ENCODE measurements around the gene ATRIP.

The ATRIP gene

GRCh38 chr3:48425281-48425812 is 21.2 kb upstream of the ATRIP start:
- DNase-seq, result no peak

- DNase-seq, result no peak
Observed at GRCh38 chr3:48426401-48426909, 20.1 kb upstream of the ATRIP start.

DNA sequence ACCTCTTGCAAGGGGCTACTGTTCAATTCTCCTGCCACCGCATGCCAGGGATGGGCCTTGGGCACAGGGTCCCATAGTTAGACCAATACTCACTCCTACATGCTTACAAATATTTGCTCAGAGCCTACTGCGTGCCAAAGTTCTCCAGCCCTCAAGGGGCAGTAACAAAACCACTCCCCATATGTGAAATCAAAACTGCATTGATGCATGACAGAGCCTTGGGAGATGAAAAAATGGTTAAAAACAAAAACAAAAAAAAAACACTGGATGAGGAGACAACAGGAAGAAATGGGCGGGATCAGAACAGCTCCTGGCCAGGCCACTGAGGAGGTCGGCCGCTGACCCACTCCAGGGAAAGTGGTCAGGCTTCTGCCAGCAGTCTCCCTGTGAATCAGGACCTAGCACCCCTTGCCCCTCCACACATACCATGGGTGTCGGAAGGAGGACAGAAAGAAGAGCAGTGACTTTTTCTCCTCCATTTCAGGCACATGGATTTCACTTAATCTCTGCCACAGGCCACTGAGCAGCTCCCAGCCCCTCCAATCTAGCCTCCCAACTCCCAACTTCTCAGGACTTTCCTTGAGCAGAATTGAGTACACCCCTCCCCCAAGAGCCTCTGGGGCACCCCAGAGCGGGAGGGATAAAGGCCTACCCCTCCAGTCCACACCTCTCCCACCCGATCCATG is 19.4 kb upstream of the ATRIP start:
- DNase-seq, result no peak

GRCh38 chr3:48427630-48427962 is 18.9 kb upstream of the ATRIP start:
- no peak for DNase-seq

DNA sequence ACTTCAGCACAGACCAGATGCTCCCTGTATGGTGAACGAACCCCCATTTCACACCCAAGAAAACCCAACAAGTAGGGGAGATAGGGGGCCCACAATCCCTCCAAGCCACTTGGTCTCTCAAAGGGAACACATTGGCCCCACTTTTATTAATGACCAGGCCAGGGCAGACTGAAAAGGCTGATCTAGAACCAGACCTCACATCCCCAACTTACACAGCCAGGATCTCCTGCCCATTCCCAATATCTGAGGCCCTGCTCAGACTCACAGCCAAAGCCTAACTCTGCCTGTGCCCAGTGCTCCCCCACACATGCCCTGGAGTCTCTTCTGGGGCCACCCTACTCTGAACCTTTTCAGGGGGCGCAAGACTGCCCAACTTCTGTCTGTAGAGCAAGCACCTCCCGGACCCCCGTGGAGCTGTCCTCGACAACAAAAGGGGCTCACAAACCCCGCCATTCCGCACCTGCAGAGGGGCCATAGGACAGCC is 18.4 kb upstream of the ATRIP start:
- DNase-seq, result no peak

- DNase-seq, result no peak
Observed at GRCh38 chr3:48428572-48429316, 17.8 kb upstream of the ATRIP start.

- DNase-seq, result peak; percentile 34
Observed at GRCh38 chr3:48429317-48429959, 17.1 kb upstream of the ATRIP start.

DNA sequence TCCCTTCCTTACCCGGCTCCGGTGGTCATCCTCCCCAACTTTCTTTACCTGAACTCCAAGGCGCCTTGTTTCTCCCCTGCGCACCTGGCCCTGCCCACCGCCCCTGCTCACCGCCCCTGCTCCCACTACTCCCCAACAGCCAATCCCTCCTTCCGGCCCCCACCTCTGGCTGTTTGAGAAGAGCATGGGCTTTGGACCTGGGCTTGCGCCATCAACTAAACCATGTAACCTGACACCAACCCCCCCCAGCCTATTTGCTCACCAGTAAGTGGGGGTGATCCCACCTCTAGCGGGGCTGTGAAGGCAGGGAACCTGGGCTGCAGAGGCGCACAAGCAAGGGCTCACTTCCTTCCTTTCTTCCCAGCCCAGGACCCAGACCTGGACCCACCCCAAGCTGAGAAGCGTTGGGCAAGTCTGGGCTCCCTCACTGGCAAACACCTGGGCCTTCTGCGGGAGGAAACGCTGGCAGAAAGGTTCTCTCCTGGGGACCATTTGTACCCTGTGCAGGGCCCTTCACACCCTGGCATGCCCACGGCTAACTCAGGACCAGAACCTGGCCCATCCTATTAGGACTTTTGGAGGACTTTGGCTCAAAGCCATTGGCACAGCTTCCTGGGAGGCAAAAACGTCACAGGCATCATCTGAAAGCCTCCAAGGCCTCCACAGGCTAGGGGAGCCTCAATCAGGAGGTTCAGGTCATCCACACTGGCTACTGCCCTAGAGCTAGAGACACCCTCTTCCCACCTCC is 16.4 kb upstream of the ATRIP start, which contains the start of gene PLXNB1:
Gene PLXNB1, minus strand, starts transcription at position 127 of the 748 bp plus-strand sequence. CDS start 5,475 bp downstream, outside the sequence.
- DNase-seq, result peak; percentile 64

DNA sequence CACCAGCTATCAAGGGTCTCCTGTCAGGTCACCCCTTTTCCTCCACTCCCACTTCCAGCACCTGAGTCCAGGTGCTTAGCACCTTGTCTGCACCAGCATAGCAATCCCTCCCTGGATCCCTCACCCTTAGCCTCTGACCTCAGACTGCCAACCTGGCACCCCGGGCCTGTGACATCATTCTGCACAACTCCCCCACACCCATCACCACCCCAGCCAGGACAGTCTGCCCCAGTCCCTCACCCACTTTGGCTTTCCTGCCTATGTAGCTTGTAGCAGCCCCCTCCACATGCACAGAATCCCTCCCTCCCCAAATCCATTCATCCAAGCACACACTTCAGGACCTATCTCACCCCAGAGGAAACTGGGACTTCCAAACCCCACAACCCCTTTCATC is 15.8 kb upstream of the ATRIP start:
- no peak for DNase-seq

DNA sequence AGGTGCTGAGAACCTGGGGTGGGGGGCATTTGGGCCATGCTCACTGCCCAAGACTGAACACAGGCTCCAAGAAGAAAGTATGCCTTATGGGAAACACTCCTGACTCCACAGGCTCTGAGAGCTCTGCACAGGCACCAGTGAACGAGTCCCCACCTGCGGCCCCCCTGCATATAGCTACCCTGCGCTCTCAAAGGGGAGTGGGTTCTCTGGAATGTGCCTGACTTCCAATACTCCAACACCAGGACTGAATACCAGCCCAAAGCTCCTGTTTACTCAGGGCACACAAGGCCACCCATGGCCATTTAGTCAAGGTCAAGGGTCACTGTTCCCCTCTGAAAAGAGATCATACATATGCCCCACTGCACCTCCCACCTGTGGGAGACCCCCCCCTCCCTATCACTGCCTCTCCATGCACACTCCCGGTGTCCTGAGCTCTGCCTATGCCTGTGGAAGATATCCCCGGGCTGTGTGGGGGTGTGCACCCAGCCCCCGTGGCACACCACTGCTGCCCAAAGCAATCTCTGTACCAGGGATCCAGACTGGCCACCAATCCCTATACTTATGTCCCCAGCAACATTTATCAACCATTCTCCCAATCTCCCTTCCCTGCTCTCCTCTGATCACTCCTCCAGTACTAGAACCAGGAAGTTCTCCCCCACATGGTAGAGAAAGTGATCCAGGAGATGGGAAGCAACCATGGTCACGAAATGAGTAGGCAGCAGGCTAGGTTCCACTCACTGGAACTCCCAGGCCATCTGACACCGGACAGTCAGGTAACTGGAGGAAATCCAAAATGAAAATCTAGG is 15.1 kb upstream of the ATRIP start:
- DNase-seq, result no peak

- no peak for DNase-seq
Observed at GRCh38 chr3:48432411-48433371, 13.8 kb upstream of the ATRIP start.

- no peak for DNase-seq
Observed at GRCh38 chr3:48433472-48434118, 12.9 kb upstream of the ATRIP start.

GRCh38 chr3:48434591-48435222 is 11.8 kb upstream of the ATRIP start:
- no peak for DNase-seq

GRCh38 chr3:48435223-48435595 is 11.3 kb upstream of the ATRIP start:
- DNase-seq, result no peak

DNA sequence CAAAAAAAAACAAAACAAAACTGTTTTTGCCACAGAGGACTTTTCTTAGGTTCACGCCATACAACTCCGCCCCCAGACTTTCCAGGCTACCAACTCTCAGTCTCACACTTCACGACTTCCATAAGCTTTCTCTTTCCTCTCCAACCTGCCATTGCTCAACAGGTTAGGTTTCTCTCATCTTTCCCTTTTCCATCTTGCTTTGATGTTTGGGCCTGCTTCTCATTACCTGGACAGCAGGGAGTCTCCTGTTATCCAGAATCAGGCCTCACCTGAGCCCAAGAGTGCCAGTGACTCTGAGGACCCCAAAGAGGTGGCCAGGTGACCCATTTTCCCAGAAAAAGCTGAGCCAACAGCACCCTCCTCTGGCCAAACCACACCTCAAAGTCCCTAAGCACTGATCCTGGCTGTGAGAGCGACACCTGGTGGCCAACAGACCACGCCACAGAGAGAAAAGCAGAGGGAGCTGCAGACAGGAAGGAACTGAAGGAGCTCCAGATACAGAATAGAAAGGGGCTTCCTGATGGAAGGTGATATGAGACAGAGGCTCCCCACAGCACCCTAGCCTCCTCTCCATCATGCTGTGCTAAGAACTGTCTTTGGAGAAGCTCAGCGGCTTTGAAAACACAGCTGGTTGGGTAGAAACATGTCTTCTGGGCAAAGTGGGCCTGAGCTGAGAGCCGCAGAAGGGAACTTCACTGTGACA is 10.6 kb upstream of the ATRIP start:
- peak; percentile 53 for DNase-seq

DNA sequence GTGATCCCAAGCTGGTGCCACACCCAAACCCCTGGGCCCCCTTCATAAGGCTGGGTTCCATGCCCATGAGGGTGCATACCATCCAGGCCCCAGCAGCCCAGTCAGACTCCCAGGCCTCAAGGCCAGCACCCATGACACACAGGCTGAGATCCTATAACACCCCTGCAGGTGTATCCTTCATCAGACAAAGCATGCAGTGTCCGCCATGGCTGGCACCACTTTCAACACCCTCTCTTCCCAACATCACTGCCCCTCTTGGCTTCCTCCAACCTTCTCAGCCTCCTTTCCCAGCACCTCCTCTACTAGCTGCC is 10.1 kb upstream of the ATRIP start:
- no peak for DNase-seq

- no peak for DNase-seq
Observed at GRCh38 chr3:48436855-48437254, 9.7 kb upstream of the ATRIP start.

GRCh38 chr3:48437812-48438211 is 8.7 kb upstream of the ATRIP start:
- no peak for DNase-seq
